HFFc6 (cell line): ENCODE measurements around the gene GLIPR2. TPM values are rescaled to one million over a fixed set of nuclear protein-coding genes. Genes with fewer than 3 reads are reported as not detected.
"Not testable (repeated sequence)": the region's sequence is repeated elsewhere in the genome, so short reads cannot be mapped to it uniquely, and the experiment has no call there.

ENCODE experiments used
- DNase-seq: peaks from one replicate; pipeline ENCODE4 v3.0.0-alpha.2; 2018
- H3K27ac Mint-ChIP-seq: 2 replicates; pipeline ENCODE4 v1.8.0; 2020; ENCODE audit warnings: mild to moderate bottlenecking, mixed read lengths
- H3K27me3 Mint-ChIP-seq: 2 replicates; pipeline ENCODE4 v1.8.0; 2021; ENCODE audit warnings: mild to moderate bottlenecking, moderate library complexity, mixed read lengths; ENCODE audit not compliant: insufficient read depth
- H3K36me3 Mint-ChIP-seq: 2 replicates; pipeline ENCODE4 v1.8.0; 2021; ENCODE audit warnings: low read depth, mixed read lengths
- H3K4me1 Mint-ChIP-seq: 2 replicates; pipeline ENCODE4 v1.8.0; 2020; ENCODE audit warnings: low read depth, mixed read lengths
- H3K4me3 Mint-ChIP-seq: 2 replicates; pipeline ENCODE4 v1.8.0; 2020; ENCODE audit warnings: mild to moderate bottlenecking, moderate library complexity, mixed read lengths
- H3K9me3 Mint-ChIP-seq: 2 replicates; pipeline ENCODE4 v1.8.0; 2020; ENCODE audit warnings: mild to moderate bottlenecking, mixed read lengths
- total RNA-seq, 6 experiments: library from RNA; stranded (reverse); fragmentation: NEBNext Ultra II Directional; extraction: Animal tissue kit (Norgen Biotek cat#: 25700); gene quantifications; 2 replicates in 1 of 6; 3 replicates in 5 of 6; pipeline ENCODE4 v1.2.3, GENCODE V29; 2021
- TF ChIP-seq, protein P1 (sequence below): fragments of 200-600 bp; sonication (generic); IDR thresholded peaks from 2 replicates; pipeline ENCODE4 v1.5.0; 2021; ENCODE audit warnings: antibody characterized with exemption, mild to moderate bottlenecking

Gene GLIPR2
- total RNA-seq, 6 experiments from 2014 or later, result 18.1 to 24.7 (median 23.4) TPM

DNA sequence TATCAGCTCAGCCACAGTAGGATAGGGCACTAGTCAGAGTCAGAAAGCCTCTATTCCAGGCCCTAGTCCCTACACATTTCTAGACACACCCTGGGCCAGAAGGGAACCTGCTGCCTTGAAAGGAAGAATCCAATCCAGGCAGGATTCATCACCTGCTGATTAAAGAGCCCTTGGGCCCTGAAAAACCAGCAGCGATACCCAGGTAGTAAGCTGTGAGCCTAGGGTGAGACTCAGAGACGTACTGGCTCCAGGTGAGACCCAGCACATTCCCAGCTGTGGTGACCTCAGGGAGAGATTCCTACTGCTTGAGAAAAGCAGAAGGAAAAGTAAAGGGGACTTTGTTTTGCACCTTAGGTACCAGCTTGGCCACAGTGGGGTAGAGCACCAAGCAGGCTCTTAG, 37.3 kb downstream of the GLIPR2 start:
- Mint-ChIP-seq H3K27ac (no peak overlapping the region), H3K9me3 (no peaks in the 10 kb centered on the region), H3K4me1 (no peaks in the 10 kb centered on the region), H3K27me3 (no peaks in the 10 kb centered on the region; the same call in 1 of the 2 replicates), H3K4me3 (no peak overlapping the region), H3K36me3 (peaks cover 10% of the 10 kb centered on the region)
- DNase-seq, result no peak
- TF ChIP-seq, protein P1, sequence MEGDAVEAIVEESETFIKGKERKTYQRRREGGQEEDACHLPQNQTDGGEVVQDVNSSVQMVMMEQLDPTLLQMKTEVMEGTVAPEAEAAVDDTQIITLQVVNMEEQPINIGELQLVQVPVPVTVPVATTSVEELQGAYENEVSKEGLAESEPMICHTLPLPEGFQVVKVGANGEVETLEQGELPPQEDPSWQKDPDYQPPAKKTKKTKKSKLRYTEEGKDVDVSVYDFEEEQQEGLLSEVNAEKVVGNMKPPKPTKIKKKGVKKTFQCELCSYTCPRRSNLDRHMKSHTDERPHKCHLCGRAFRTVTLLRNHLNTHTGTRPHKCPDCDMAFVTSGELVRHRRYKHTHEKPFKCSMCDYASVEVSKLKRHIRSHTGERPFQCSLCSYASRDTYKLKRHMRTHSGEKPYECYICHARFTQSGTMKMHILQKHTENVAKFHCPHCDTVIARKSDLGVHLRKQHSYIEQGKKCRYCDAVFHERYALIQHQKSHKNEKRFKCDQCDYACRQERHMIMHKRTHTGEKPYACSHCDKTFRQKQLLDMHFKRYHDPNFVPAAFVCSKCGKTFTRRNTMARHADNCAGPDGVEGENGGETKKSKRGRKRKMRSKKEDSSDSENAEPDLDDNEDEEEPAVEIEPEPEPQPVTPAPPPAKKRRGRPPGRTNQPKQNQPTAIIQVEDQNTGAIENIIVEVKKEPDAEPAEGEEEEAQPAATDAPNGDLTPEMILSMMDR, result no peak

DNA sequence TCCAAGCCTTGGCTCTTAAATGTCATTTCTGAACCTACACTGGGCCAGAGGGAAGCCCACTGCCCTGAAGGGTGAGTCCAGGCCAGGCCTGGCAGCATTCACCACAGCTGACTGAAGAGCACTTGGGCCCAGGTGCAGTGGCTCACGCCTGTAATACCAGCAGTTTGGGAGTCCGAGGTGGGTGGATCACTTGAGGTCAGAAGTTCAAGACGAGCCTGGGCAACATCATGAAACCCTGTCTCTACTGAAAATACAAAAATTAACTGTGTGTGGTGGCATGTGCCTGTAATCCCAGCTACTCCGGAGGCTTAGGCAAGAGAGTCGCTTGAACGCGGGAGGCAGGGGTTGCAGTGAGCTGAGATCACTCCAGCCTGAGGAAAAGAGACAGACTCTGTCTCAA, 37.7 kb downstream of the GLIPR2 start:
- no peak for DNase-seq
- Mint-ChIP-seq H3K36me3 (peaks cover 9% of the 10 kb centered on the region), H3K4me1 (no peaks in the 10 kb centered on the region), H3K27ac (no peak overlapping the region), H3K9me3 (no peaks in the 10 kb centered on the region), H3K27me3 (no peaks in the 10 kb centered on the region; the same call in 1 of the 2 replicates), H3K4me3 (no peak overlapping the region)
- TF ChIP-seq, protein P1, result no peak

DNA sequence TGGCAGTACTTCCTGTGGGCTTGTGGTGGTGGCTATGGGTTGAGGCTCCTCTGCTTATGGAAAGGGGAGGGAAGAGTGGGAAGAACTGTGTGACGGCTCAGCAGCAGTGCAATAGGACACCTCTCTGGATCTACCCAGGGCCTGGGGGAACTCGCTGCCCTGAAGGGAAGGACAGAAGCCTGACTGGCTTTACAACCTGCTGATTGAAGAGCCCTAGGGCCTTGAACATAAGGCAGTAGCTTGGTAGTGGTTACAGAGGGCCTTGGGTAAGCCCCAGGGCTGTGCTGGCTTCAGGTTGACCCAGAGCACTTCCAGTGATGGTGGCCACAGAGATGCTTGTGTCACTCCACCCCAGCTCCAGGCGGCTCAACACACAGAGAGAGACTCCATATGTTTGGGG, 38.2 kb downstream of the GLIPR2 start:
- TF ChIP-seq, protein P1, result no peak
- no peaks in the 10 kb centered on the region for H3K9me3 Mint-ChIP-seq
- DNase-seq, result no peak
- H3K4me3 Mint-ChIP-seq, result no peak overlapping the region
- peaks cover 4% of the 10 kb centered on the region for H3K36me3 Mint-ChIP-seq
- H3K4me1 Mint-ChIP-seq, result no peaks in the 10 kb centered on the region
- H3K27ac Mint-ChIP-seq, result no peak overlapping the region
- no peaks in the 10 kb centered on the region; the same call in 1 of the 2 replicates for H3K27me3 Mint-ChIP-seq

DNA sequence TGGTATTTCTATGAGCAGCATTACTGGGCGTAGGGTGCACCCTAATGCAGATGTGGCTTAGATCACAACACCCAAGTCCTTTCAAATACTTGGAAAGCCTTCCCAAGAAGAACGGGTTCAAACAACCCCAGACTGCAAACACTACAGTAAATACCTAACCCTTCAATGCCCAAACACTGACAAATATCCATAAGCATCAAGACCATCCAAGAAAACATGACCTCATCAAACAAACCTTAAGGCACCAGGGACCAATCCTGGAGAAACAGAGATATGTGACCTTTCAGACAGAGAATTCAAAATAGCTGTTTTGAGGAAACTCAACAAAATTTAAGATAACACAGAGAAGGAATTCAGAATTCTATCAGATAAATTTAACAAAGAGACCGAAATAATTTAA, 38.7 kb downstream of the GLIPR2 start:
- not testable (repeated sequence) for H3K4me3 Mint-ChIP-seq, H3K4me1 Mint-ChIP-seq, H3K9me3 Mint-ChIP-seq, H3K27ac Mint-ChIP-seq, H3K36me3 Mint-ChIP-seq, DNase-seq, H3K27me3 Mint-ChIP-seq

DNA sequence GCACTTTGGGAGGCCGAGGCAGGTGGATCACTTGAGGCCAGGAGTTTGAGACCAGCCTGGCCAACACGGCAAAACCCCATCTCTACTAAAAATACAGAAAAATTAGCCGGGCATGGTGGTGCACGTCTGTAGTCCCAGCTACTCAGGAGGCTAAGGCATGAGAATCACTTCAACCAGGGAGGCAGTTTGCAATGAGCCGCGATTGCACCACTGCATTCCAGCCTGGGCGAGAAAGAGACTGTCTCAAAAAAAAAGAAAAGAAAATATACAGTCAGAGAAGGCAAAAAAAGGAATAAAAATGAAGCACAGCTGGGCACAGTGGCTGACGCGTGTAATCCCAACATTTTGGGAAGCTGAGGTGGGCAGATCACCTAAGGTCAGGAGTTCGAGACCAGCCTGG, 40.0 kb downstream of the GLIPR2 start:
- not testable (repeated sequence) for H3K4me1 Mint-ChIP-seq, H3K4me3 Mint-ChIP-seq, H3K36me3 Mint-ChIP-seq, H3K27me3 Mint-ChIP-seq, H3K9me3 Mint-ChIP-seq, H3K27ac Mint-ChIP-seq, DNase-seq

DNA sequence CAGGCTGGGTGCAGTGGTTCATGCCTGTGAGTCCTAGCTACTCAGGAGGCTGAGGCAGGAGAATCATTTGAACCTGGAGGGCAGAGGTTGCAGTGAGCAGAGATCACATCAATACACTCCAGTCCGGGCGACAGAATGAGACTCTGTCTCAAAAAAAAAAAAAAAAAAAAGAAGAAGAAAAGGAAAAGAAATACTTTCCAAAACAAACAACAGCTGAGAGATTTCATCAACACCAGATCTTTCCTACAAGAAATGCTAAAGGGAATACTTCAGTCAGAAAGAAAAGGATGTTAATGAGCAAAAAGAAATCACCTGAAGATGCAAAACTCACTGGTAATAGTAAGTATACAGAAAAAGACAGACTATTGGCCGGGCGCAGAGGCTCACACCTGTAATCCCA, 41.0 kb downstream of the GLIPR2 start:
- no peak overlapping the region for H3K27ac Mint-ChIP-seq
- TF ChIP-seq, protein P1, result no peak
- no peak for DNase-seq
- no peaks in the 10 kb centered on the region for H3K9me3 Mint-ChIP-seq
- H3K4me1 Mint-ChIP-seq, result no peaks in the 10 kb centered on the region
- 0 out of 2 replicates have a peak, but pooled peaks cover 4% of the 10 kb centered on the region for H3K36me3 Mint-ChIP-seq
- H3K27me3 Mint-ChIP-seq, result no peaks in the 10 kb centered on the region; the same call in 1 of the 2 replicates
- H3K4me3 Mint-ChIP-seq, result no peak overlapping the region

DNA sequence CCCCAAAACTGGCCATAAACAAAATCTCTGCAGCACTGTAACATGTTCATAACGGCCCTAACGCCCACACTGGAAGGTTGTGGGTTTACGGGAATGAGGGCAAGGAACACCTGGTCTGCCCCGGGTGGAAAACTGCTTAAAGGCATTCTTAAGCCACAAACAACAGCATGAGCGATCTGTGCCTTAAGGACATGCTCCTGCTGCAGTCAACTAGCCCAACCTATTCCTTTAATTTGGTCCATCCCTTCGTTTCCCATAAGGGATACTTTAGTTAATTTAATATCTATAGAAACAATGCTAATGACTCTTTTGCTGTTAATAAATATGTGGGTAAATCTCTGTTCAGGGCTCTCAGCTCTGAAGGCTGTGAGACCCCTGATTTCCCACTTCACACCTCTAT, 43.7 kb downstream of the GLIPR2 start:
- not testable (repeated sequence) for H3K4me3 Mint-ChIP-seq, H3K27me3 Mint-ChIP-seq, H3K9me3 Mint-ChIP-seq, H3K4me1 Mint-ChIP-seq, H3K27ac Mint-ChIP-seq, H3K36me3 Mint-ChIP-seq, DNase-seq
